GM19238 (cell line): ENCODE measurements around the gene TNIK.
"Not testable (repeated sequence)": the region's sequence is repeated elsewhere in the genome, so short reads cannot be mapped to it uniquely, and the experiment has no call there.

ENCODE experiments used
- DNase-seq: peaks from one replicate; pipeline ENCODE4 v3.0.0; 2011; ENCODE audit warnings: low spot score; ENCODE audit not compliant: insufficient read length

The TNIK gene

GRCh38 chr3:171142985-171143384, 317.2 kb downstream of the TNIK start:
- DNase-seq, result no peak

DNA sequence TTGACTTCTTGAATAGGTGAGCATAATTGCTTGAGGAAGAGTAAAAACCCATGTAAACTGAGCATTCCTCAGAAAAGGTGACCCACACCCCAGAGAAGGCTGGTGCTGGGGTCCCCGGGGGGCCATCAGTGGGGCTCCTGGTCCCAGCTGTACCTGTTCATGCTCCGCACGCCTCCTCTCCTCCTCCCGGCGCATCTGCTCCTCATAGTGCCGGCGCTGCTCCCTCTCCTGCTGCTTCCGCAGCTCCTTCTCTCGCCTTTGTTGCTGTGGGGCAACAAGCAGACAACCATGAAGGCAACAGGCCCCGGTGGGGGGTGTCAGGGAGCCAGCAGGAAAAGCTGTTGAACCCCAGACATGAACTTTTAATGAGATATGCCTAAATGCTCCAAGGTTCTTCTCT, 320.0 kb downstream of the TNIK start:
- no peak for DNase-seq

GRCh38 chr3:171138027-171138426, 322.2 kb downstream of the TNIK start:
- no peak for DNase-seq

GRCh38 chr3:171135549-171135948, 324.7 kb downstream of the TNIK start:
- DNase-seq, result no peak

GRCh38 chr3:171133796-171134569, 326.2 kb downstream of the TNIK start:
- no peak for DNase-seq

- DNase-seq, result no peak
Observed at GRCh38 chr3:171133337-171133736, 326.9 kb downstream of the TNIK start.

- no peak for DNase-seq
Observed at GRCh38 chr3:171132873-171133272, 327.3 kb downstream of the TNIK start.

- DNase-seq, result no peak
Observed at GRCh38 chr3:171129827-171130226, 330.4 kb downstream of the TNIK start.

DNA sequence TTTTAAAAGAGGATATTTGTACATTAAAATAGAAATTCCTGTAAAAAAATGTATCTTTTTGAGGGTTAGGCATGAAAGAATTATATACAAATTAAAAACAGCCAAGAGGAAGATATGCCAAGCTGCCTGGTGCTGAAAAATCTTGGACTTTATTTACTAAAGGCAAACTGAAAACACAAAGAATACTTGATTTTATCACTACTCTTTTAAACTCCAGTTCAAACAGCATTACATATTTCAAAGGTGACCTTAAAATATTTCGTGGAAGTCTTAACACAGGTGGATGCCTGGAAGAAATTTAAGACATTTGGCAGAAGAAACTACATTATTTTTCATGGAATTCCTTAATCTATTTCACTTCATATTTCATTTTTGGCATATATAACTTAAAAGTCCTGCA, 332.6 kb downstream of the TNIK start:
- DNase-seq, result no peak

- DNase-seq, result no peak
Observed at GRCh38 chr3:171126478-171127209, 333.6 kb downstream of the TNIK start.

GRCh38 chr3:171125010-171125409, 335.2 kb downstream of the TNIK start:
- no peak for DNase-seq

GRCh38 chr3:171123915-171124314, 336.3 kb downstream of the TNIK start:
- DNase-seq, result no peak

GRCh38 chr3:171122861-171123260, 337.3 kb downstream of the TNIK start:
- no peak for DNase-seq

- DNase-seq, result no peak
Observed at GRCh38 chr3:171122240-171122639, 338.0 kb downstream of the TNIK start.

- no peak for DNase-seq
Observed at GRCh38 chr3:171121801-171122200, 338.4 kb downstream of the TNIK start.

DNA sequence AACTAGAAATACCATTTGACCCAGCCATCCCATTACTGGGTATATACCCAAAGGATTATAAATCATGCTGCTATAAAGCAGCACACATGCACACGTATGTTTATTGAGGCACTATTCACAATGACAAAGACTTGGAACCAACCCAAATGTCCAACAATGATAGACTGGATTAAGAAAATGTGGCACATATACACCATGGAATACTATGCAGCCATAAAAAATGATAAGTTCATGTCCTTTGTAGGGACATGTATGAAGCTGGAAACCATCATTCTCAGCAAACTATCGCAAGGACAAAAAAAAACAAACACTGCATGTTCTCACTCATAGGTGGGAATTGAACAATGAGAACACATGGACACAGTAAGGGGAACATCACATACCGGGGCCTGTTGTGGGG, 340.8 kb downstream of the TNIK start:
- not testable (repeated sequence) for DNase-seq

DNA sequence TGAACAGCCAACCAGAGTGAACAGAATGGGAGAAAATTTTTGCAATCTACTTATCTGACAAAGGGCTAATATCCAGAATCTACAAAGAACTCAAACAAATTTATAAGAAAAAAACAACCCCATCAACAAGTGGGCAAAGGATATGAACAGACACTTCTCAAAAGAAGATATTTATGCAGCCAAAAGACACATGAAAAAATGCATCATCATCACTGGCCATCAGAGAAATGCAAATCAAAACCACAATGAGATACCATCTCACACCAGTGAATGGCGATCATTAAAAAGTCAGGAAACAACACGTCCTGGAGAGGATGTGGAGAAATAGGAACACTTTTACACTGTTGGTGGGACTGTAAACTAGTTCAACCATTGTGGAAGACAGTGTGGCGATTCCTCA, 341.2 kb downstream of the TNIK start:
- DNase-seq, result not testable (repeated sequence)

DNA sequence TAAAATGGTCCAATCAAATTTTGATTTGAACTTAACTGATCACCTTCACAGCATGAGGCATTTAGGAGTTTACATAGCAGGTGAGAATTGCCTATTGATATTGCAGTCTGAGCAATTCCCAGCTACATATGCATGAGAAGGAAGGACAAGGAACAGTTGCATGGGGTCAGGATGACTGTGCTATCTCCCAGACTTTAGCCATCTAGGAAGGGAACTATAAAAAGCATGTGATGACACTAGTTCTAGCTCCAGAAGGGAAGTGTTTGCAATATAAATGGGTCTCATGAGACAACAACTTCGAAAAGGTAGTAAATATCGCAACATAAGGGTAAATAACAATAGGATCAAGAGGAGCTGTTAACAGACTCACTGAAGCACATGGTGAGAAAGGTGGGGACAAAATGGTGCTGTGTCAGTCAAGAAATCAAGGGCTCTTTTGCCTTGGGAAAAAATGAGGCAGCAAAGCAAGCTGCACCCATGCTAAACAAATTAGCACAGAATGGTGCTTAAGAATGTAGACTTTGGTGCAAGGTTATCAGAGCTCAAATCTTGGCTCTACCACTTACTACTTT, 343.3 kb downstream of the TNIK start:
- no peak for DNase-seq

DNA sequence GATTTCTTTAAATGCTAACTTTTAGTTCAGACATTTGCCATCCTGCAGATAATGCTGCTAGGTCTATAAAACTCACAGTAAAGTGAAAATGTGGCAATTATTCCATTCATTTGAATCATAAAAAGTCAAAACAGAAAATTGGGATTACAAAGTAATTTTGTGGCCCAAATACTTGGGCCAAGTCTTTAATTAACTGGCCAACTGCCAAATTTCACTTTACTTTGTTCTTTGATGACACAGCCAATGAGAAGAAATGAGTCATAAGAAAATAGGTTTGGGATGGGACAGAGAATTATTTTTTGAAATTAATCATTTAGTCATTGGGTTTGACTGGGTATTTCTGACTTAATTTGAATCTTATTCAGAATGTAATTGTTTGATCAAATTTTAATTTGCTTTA, 343.8 kb downstream of the TNIK start:
- DNase-seq, result no peak

DNA sequence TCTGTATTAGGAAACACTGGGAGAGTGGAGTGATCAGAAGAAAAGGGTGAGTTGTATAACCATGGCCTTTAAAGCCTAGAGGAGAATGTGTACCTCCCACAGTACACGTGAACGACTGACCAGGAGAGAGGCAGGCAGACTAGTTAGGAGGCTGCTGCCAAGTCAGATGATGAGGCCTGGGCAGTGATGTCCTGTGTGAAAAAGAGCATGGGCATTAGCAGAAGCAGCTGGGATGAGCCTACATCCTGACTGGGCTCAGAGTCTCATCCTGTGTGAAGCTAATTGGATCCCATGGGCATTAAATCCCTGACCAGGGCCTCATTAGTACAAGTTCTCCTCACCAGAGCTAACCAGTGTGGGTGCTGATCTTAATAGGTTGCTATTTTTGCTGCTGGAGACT, 344.5 kb downstream of the TNIK start:
- DNase-seq, result no peak

GRCh38 chr3:171113716-171114115, 346.5 kb downstream of the TNIK start:
- DNase-seq, result no peak

DNA sequence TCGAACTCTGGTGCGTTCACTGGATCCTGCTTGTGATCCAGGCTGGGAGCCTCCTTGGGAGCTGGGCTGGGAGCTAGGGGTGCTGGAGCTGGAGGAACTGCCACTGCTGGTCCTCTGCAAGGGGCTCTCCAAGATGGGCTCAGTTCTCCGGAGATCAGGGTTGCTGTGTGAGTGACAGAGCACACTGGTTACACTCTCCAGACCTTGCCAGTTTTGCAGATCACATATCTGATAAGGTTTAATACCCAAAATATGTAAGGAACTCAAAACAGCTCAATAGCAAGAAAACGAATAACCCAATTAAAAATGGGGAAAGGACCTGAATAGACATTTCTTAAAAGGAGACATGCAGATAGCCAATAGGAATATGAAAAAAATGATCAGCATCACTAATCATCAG, 349.5 kb downstream of the TNIK start:
- no peak for DNase-seq

DNA sequence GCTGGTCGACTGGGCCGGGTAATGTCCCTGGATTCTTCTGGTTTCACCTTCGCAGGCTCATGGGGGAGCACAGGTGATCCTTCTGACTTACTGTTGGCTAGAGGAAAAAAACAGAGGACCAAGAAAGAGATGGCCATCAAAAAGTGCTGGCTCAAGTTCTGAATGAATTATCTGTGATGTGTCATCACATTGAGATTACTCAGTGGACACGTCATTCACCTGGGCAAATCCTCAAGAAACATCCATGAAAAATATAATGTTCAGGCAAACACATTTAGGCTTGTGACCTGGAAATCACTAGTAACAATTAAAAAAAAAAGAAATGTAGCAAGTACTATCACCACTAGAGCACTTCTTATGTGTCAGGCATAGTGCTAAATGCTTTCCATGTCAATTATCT, 352.1 kb downstream of the TNIK start:
- DNase-seq, result no peak
